ENCODE measurements around the gene HOXB4.

HOXB4 gene

GRCh38 chr17:48571024-48571818 lies 6.9 kb downstream of the HOXB4 start:
- no peak for DNase-seq

DNA sequence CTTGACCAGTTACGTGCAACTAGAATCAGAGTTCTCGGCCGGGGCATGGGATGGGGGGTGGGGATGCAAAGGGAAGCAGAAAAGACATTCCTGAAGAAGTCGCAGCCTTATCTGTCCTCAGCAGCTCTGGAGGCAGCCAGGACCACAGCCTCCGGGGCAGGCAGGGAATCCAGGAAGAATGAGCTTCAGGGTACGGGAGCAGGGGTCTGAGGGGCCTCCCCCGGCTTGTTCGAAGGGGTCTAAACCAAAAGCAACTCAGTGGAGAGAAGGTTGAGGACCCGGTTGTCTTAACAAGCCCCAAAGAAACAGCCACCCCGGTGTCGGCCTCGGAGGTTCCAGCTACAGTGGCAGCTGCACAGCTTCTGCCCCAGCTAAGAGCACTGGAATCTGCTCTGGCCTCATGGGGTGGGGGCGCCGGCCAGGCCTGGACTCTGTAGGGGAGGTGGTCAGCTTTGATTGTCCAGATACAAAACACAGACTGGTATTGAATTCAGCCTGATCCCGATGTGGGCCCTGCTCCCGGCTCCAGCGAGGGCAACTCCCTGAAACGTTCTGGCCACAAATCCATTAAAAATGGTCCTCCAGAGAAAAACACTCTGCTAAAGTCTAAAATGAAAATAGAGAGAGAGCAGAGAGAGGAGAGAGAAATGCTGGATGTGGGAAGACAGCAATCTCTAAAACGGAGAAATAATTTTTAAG lies 7.7 kb downstream of the HOXB4 start:
- DNase-seq, result no peak

DNA sequence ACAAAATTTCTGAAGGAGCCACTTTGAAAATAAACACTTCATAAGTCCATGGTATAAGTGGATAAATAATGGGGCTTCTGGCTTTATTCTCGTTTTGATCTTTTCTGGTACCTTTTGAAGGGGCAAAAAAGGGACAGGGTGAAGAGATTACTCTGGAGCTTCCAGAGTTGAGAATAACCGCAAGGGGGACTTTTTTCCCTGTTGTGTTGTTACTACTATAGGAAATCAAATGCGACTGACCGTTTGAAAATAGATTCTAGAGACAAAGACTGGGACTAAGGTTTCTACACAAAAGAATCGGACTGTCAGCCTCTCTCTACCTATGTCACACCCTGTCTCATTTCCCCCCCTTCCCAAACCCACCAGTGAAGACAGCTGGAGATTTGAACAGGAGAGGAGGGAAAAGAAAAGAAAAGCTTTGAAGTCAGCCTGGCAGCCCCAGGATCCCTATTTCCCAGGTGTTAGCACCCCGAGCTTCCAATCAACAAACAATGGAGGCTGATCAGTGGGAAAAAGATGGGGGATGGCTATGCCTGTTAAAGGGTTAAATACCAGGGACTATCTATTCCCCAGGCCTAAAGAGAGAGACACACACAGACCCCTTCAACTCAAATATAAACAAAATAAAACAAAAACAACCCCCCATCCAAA lies 8.4 kb downstream of the HOXB4 start:
- no peak for DNase-seq

DNA sequence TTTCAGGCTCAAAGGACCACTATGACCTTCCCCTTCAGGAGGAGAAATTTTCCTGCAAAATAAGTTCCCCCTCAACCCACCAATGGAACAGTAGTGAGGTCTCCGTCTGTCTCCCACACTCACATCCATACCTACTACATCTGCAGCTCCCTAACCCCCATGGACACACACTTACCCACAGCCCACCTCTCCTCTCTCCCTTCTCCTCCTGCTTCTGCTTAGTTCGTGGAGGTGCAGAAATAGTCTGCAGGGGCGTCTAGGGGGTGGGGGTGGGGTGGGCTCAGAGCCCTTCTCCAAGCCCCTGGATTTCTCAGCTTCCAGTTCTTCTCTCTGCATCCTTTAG lies 8.9 kb downstream of the HOXB4 start:
- no peak for DNase-seq

DNA sequence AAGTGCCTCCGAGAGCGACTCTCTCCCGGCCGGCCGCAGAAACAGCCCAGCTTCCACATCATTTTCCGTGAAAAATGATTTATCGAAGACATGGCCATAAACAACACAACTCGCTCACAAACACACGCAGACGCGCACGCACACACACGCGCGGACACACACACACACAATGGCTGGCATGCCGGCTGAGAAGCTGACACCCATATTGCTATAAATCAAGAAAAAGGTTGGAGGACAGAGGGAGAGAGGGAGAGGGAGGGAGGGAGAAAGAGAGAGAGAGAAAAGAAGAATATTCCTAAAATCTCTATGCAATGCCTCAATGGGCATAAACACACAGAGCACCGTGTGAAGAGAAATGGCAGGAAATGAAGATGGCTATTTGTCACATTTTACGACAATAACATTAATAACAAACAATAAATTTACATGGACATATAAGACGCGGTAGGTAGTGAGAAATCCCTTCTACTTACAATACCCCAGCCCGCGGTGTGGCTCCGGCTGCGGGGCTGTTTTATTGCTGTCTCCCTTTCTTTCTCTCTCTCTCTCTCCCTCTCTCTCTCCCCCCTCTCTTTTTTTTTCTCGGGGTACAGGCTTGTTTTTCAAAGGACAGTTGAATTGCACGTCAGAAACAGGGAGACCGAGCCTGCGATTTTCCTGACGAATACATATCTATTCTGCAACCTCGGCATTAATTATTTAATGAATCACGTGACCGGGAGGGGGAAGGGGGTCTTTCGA lies 9.5 kb downstream of the HOXB4 start:
- DNase-seq, result no peak

- DNase-seq, result no peak
These were observed 10.3 kb downstream of the HOXB4 start for GRCh38 chr17:48567646-48568354.

DNA sequence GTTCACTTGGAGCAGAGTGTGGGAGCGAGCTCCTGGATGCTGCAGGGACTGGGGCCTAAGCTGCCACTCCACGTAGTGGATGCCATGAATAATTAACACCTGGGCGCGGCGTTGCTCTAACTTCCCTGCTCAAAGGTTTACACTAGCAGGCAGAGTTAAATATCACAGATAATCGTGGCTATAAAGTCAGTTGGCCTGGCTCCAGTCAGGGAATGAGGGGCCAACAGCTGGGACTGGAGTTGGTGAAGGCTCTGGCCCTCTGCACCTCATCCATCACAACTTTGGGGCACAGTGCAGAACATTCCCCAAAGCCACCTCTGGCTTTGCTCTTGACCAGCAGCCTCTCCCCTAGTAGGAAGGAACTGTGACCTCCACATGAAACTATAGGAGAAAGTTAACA lies 10.9 kb downstream of the HOXB4 start:
- DNase-seq, result no peak

DNA sequence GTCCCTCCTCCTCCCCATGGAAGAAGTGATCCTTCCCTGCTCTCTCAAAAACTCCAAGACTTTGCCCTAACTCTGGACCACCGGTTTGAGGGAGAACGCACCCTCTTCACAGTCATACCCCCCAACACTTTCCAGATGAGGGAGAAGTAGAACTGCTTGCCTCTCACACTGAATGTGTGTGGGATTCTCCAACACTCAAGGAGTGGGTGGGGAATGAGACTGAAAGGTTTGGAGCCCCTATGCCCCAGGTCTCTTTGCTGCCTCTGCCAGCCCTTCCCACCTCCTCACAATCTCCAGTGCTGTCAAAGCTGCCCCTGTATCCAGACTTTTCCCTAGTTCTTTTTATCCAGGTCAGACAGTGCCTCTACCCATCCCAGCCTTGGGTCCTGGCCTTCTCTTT lies 11.4 kb downstream of the HOXB4 start:
- no peak for DNase-seq

DNA sequence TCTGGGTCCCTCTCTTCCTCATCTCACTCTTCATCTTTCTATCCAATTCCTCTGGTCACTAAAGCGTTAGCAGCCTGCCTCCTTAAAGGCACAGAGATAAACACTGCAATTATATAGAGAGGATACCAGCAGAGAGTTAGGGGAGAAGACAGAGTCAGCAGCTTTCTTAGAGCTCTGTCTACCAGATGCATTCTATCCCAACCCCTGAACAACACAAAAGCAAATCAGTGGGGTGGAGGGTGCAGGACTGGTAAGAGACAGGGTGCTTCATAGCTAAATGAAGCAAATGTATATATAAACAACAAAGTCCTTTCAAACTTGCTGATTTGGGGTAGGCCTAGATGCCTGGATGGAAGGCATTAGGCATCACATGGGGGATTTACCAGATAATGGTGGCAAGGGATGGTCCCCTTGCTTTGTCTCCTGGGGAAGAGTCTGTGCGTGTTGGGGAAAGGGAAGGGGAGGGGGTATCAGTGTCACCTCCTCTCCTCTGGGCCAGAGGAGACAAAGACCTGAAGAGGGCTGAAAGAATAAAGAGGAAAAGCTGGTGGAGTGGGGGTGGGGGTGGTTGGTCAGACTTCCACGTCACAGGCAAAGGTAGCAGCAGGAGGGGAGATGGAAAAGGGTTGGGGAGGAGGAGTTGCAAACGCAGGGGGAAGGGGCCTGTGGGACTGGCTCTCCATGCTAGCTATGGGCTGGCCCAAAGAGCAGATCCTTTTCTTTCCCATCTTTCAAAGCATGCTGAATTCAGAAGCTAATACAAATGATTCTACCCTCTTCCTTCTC lies 12.0 kb downstream of the HOXB4 start:
- DNase-seq, result no peak

DNA sequence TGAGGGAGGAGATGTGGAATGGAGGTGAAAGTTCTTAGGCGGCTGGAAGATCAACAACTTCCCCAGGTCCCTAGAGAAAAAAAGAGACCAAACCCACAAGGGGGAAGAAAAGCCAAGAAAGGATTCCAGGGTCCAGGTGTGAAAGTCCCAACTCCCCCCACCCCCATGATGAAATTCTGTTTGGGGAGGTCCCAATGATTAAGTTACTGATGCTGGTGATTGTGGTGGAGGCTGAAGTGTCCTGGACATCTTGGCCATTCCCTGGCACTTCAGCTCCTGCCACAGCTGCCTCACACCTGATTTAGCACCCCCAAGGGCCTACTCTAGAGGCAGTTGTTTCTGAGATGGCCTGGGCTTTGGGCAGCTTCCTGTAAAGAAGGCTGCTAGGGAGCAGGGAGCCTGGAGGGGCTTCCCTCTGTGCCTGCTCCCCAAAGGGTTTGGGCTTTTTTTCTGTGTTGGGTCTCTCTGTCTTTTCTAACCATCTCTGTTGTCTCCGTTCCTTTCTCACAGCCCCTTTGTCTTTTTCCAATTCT lies 13.1 kb downstream of the HOXB4 start:
- no peak for DNase-seq

GRCh38 chr17:48564188-48565021 lies 13.7 kb downstream of the HOXB4 start:
- DNase-seq, result no peak

- DNase-seq, result no peak
These were observed 14.3 kb downstream of the HOXB4 start for GRCh38 chr17:48563867-48564187.

- no peak for DNase-seq
These were observed 14.7 kb downstream of the HOXB4 start for GRCh38 chr17:48563385-48563838.

- DNase-seq, result no peak
These were observed 15.2 kb downstream of the HOXB4 start for GRCh38 chr17:48562934-48563333.

DNA sequence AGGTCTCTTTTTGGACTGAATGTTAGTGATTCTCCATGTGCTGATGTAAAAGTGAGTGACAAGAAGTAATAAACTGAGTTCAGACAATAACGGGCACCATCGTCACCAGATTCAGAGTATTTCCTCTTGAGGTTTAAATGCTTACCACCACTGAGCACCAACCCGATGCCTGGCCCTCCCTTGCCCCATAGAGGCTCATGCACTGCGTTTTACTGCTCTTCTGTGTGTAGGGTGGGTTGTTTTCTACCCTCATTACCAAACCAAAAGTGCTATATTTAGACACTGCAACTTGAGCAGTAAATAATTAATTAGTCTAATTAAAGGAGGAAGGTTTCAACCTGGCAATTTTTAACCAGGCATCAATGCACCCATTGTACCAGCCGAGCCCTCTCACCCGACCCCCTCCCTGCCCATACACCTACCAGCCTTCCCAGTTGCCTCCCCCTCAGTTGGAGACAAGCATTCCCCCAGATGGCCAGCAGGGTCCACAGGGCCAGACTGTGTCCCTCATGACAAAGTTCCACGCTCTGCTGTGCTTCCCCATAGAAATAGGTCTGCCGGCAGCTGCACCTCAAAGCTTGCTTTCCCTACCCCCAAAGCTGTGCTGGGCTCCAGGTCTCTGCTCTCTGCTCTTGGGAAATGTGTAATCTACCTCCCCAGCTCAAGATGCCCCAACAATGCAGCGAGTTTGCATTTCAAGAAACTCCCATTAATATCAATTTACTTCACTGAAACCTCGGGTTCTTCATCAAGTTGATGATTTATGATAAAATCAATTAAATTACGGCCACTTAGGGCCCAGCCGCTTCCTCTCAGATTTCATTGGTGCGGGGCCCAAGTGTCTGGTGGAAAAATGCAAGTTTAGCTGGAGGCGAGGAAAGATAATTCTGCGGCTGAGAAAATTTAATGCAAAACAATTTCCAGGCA lies 16.0 kb downstream of the HOXB4 start:
- DNase-seq, result no peak

- no peak for DNase-seq
These were observed 18.0 kb downstream of the HOXB4 start for GRCh38 chr17:48559840-48560817.

DNA sequence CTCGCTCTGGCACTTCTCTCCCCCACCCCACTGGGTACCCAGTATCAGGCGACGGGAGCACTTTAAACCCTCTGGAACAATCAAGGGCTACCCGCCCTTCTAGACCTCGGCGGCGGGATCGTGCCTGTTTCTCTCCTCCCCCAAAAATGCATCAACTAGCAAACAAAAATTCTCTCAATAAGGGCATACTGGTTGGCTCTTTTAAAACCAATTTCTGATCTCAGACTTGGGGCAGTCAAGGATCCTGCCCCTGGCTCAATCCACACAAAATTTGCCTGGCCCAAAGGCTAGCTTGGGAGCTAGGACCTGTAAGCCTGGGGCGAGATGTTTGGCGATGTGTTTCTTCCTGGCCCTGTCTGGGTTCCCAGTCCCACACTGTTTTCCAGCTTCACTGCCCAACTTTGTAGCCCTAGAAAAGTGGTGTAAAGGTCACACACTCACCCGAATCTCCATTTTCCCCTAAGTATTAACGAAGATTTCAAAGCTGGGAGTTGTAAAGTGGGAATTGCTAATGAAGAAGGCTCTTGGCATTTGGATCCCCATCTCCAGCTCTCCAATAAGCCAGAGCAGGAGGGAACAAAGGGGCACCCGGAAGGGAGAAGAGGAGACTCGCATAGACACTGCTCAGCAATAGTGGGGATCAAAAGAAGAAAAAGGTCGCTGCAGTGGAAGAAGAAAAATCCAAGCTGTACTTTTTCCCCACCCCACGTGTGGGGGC lies 18.9 kb downstream of the HOXB4 start:
- DNase-seq, result no peak

DNA sequence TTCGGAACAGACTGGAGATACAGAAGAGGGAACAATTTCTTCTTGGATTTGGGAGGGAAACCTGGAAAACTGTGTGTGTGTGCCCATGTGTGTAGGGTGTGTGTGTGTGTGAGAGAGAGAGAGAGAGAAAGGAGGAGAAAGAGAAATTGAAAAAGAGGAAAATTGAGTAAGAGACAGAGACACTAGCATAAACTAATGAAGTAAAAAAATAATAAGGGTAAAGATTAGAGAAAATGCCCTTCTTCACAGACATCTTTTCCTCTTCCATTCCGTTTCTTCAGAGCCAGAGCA lies 19.4 kb downstream of the HOXB4 start:
- no peak for DNase-seq
